HL-60 (cell line): ENCODE measurements around the gene COL18A1.

Source experiments
- REST ChIP-seq: IDR thresholded peaks from 2 replicates; pipeline ENCODE4 v1.6.1; 2012; ENCODE audit warnings: low read depth; ENCODE audit not compliant: insufficient replicate concordance
- TF ChIP-seq, protein P1 (sequence below): IDR thresholded peaks from one replicate; pipeline ENCODE4 v1.5.1; 2011; ENCODE audit warnings: low read length, control low read depth, inconsistent platforms; ENCODE audit not compliant: insufficient read depth

- TF ChIP-seq REST, result no peak
- TF ChIP-seq, protein P1, sequence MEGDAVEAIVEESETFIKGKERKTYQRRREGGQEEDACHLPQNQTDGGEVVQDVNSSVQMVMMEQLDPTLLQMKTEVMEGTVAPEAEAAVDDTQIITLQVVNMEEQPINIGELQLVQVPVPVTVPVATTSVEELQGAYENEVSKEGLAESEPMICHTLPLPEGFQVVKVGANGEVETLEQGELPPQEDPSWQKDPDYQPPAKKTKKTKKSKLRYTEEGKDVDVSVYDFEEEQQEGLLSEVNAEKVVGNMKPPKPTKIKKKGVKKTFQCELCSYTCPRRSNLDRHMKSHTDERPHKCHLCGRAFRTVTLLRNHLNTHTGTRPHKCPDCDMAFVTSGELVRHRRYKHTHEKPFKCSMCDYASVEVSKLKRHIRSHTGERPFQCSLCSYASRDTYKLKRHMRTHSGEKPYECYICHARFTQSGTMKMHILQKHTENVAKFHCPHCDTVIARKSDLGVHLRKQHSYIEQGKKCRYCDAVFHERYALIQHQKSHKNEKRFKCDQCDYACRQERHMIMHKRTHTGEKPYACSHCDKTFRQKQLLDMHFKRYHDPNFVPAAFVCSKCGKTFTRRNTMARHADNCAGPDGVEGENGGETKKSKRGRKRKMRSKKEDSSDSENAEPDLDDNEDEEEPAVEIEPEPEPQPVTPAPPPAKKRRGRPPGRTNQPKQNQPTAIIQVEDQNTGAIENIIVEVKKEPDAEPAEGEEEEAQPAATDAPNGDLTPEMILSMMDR, result no peak
These were observed 17.5 kb upstream of the COL18A1 start for GRCh38 chr21:45387506-45387905.
